ENCODE results near the gene PABPN1. TPM values are rescaled to one million over a fixed set of nuclear protein-coding genes. Genes with fewer than 3 reads are reported as not detected.

The PABPN1 gene, protein sequence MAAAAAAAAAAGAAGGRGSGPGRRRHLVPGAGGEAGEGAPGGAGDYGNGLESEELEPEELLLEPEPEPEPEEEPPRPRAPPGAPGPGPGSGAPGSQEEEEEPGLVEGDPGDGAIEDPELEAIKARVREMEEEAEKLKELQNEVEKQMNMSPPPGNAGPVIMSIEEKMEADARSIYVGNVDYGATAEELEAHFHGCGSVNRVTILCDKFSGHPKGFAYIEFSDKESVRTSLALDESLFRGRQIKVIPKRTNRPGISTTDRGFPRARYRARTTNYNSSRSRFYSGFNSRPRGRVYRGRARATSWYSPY
- polyA plus RNA-seq (431 and 532 TPM in 2 replicates), polyA minus RNA-seq (80.8 and 103 TPM in 2 replicates)

DNA sequence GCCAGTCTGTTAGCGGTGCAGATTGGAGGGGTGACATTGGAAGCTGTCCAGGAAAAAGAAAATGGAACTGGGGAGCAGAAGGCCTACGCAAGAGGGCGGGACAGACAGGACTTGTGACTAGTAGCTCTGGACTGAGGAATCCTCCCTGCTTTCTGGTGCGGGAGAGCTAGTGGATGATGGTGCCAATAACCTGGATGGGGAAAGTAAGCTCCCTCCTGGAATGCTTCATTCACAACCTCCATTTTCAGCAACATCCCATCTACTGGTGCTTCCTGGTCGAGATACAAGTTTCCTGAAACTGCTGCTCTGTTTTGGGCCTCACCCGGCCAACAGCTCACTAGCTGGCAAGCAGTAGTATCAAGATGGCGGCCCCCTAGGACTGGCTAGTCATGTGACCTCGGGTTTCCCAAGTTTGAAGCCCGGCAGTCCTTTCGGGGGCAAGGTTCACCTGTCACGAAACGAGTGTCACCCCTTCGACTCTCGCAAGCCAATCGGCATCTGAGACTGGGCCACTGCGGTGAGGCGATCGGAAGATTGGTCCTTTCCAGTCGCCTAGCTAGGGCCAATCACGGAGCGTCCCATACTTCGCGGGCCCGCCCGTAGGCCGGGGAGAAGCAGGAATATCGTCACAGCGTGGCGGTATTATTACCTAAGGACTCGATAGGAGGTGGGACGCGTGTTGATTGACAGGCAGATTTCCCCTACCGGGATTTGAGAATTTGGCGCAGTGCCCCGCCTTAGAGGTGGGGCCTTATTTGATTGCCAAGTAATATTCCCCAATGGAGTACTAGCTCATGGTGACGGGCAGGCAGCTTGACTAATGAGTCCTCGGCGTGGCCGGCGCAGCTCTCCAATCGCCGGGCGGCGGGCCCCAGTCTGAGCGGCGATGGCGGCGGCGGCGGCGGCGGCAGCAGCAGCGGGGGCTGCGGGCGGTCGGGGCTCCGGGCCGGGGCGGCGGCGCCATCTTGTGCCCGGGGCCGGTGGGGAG lies at the start of gene PABPN1:
TSS of gene PABPN1 (plus strand) at position 874 of the 988 bp plus-strand sequence. CDS start at position 887, 13 bp downstream.
- Histone ChIP-seq H3K9me2 (ENCODE audit: insufficient read depth, low read length) (no peaks in the 10 kb centered on the region), H3K9me3 (ENCODE audit: low read length) (no peaks in the 10 kb centered on the region), H3K27ac (ENCODE audit: low read length) (peak within 1 kb of the TSS; percentile 98), H2AFZ (ENCODE audit: low read depth, low read length) (peak within 1 kb of the TSS; percentile 92), H3K9ac (ENCODE audit: low read length) (peak within 1 kb of the TSS; percentile 99), H3K4me3 (ENCODE audit: low read length) (peak within 1 kb of the TSS; percentile 76), H3F3A (ENCODE audit: insufficient read depth, low read length, poor library complexity, severe bottlenecking) (peaks cover 10% of the 10 kb centered on the region), H3K4me2 (ENCODE audit: low read length) (peak within 1 kb of the TSS; percentile 85), H3K36me3 (ENCODE audit: insufficient read depth, low read length) (no peaks in the 10 kb centered on the region), H4K20me1 (ENCODE audit: insufficient read depth) (no peaks in the 10 kb centered on the region), H3K79me2 (replicated peaks; ENCODE audit: insufficient read depth, low read length) (peaks cover 23% of the 10 kb centered on the region), H3K27me3 (ENCODE audit: insufficient read depth, low read depth, low read length) (no peaks in the 10 kb centered on the region)
- TF ChIP-seq RAD21 (conservative IDR thresholded peaks at IDR 0.05) (no peak), TAF1 (IDR thresholded peaks at IDR 0.05; ENCODE audit: low read depth) (peak; percentile 29), MXI1 (conservative IDR thresholded peaks at IDR 0.05; ENCODE audit: poor library complexity, severe bottlenecking) (peak; percentile 32), POLR2AphosphoS5 (IDR thresholded peaks at IDR 0.05) (peak; percentile 81), SMC3 (conservative IDR thresholded peaks at IDR 0.05; ENCODE audit: poor library complexity) (no peak), EP300 (conservative IDR thresholded peaks at IDR 0.05; ENCODE audit: poor library complexity, severe bottlenecking) (peak; percentile 66), EZH2 (IDR thresholded peaks at IDR 0.05; ENCODE audit: borderline replicate concordance, insufficient read depth, low read length, poor library complexity, severe bottlenecking) (no peak)
- TF ChIP-seq, protein P1, sequence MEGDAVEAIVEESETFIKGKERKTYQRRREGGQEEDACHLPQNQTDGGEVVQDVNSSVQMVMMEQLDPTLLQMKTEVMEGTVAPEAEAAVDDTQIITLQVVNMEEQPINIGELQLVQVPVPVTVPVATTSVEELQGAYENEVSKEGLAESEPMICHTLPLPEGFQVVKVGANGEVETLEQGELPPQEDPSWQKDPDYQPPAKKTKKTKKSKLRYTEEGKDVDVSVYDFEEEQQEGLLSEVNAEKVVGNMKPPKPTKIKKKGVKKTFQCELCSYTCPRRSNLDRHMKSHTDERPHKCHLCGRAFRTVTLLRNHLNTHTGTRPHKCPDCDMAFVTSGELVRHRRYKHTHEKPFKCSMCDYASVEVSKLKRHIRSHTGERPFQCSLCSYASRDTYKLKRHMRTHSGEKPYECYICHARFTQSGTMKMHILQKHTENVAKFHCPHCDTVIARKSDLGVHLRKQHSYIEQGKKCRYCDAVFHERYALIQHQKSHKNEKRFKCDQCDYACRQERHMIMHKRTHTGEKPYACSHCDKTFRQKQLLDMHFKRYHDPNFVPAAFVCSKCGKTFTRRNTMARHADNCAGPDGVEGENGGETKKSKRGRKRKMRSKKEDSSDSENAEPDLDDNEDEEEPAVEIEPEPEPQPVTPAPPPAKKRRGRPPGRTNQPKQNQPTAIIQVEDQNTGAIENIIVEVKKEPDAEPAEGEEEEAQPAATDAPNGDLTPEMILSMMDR (IDR thresholded peaks at IDR 0.05; ENCODE audit: poor library complexity, severe bottlenecking): peak; percentile 33
- TF ChIP-seq, protein P2, sequence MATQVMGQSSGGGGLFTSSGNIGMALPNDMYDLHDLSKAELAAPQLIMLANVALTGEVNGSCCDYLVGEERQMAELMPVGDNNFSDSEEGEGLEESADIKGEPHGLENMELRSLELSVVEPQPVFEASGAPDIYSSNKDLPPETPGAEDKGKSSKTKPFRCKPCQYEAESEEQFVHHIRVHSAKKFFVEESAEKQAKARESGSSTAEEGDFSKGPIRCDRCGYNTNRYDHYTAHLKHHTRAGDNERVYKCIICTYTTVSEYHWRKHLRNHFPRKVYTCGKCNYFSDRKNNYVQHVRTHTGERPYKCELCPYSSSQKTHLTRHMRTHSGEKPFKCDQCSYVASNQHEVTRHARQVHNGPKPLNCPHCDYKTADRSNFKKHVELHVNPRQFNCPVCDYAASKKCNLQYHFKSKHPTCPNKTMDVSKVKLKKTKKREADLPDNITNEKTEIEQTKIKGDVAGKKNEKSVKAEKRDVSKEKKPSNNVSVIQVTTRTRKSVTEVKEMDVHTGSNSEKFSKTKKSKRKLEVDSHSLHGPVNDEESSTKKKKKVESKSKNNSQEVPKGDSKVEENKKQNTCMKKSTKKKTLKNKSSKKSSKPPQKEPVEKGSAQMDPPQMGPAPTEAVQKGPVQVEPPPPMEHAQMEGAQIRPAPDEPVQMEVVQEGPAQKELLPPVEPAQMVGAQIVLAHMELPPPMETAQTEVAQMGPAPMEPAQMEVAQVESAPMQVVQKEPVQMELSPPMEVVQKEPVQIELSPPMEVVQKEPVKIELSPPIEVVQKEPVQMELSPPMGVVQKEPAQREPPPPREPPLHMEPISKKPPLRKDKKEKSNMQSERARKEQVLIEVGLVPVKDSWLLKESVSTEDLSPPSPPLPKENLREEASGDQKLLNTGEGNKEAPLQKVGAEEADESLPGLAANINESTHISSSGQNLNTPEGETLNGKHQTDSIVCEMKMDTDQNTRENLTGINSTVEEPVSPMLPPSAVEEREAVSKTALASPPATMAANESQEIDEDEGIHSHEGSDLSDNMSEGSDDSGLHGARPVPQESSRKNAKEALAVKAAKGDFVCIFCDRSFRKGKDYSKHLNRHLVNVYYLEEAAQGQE (IDR thresholded peaks at IDR 0.05; ENCODE audit: borderline replicate concordance): peak; percentile 72

DNA sequence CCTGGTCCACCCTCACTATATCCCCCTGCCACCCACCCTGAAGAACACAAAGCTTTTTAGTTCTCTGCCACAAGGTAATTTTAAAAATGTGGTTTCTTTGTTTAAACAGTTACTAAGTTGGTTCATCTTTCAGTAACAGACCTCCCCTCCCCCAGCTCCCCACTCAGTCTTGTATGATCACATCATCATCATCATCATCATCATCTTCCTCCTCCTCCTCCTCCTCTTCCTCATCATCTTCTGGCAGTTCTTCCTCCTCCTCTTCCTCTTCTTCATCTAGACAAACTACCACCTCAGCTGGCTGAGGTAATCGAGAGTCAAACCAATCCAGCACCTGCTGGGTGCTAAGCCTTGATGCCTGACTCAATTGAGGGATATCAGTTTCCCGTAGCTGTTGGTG lies 45.8 kb upstream of the PABPN1 start:
- peaks cover 12% of the 10 kb centered on the region for H3K36me3 ChIP-seq (ENCODE audit: insufficient read depth, low read length)

More for the DNA sequence above, 45.8 kb upstream of the PABPN1 start:
- H4K20me1 ChIP-seq (ENCODE audit: insufficient read depth): no peaks in the 10 kb centered on the region
- TF ChIP-seq RAD21 (conservative IDR thresholded peaks at IDR 0.05) (no peak), EZH2 (IDR thresholded peaks at IDR 0.05; ENCODE audit: borderline replicate concordance, insufficient read depth, low read length, poor library complexity, severe bottlenecking) (no peak), EP300 (conservative IDR thresholded peaks at IDR 0.05; ENCODE audit: poor library complexity, severe bottlenecking) (no peak), MXI1 (conservative IDR thresholded peaks at IDR 0.05; ENCODE audit: poor library complexity, severe bottlenecking) (no peak), TAF1 (IDR thresholded peaks at IDR 0.05; ENCODE audit: low read depth) (no peak), SMC3 (conservative IDR thresholded peaks at IDR 0.05; ENCODE audit: poor library complexity) (no peak), POLR2AphosphoS5 (IDR thresholded peaks at IDR 0.05) (no peak)
- TF ChIP-seq, protein P1 (IDR thresholded peaks at IDR 0.05; ENCODE audit: poor library complexity, severe bottlenecking): no peak
- TF ChIP-seq, protein P2 (IDR thresholded peaks at IDR 0.05; ENCODE audit: borderline replicate concordance): no peak
- no peaks in the 10 kb centered on the region for H3K79me2 ChIP-seq (replicated peaks; ENCODE audit: insufficient read depth, low read length)
- H3K9me3 ChIP-seq (ENCODE audit: low read length): no peaks in the 10 kb centered on the region
- no peak overlapping the region for H3K27ac ChIP-seq (ENCODE audit: low read length)
- H3K27me3 ChIP-seq (ENCODE audit: insufficient read depth, low read depth, low read length): no peaks in the 10 kb centered on the region
- H3K9me2 ChIP-seq (ENCODE audit: insufficient read depth, low read length): no peaks in the 10 kb centered on the region
- H3K9ac ChIP-seq (ENCODE audit: low read length): no peak overlapping the region
- H3F3A ChIP-seq (ENCODE audit: insufficient read depth, low read length, poor library complexity, severe bottlenecking): no peaks in the 10 kb centered on the region
- H2AFZ ChIP-seq (ENCODE audit: low read depth, low read length): no peak overlapping the region
- H3K4me3 ChIP-seq (ENCODE audit: low read length): no peak overlapping the region
- no peak overlapping the region for H3K4me2 ChIP-seq (ENCODE audit: low read length)

All from neural cell (in vitro differentiated cells).